Bronchial epithelial cell (primary cell): ENCODE measurements around the gene UBE2R2. TPM values are rescaled to one million over a fixed set of nuclear protein-coding genes. Genes with fewer than 3 reads are reported as not detected.

Experiments used
- DNase-seq: peaks from one replicate; pipeline ENCODE4 v3.0.0-alpha.2; 2010; ENCODE audit warnings: low read depth
- FAIRE-seq: peaks from 2 replicates; lab custom pipeline; 2011; peaks lifted over from hg19 to GRCh38; lab: Jason Lieb, UNC
- H3K27me3 ChIP-seq: 2 replicates; pipeline ENCODE4 v1.5.1; 2011; ENCODE audit warnings: low read length; ENCODE audit not compliant: control insufficient read depth, insufficient read depth
- H3K36me3 ChIP-seq: 2 replicates; pipeline ENCODE4 v1.5.1; 2011; ENCODE audit warnings: low read length; ENCODE audit not compliant: control insufficient read depth, insufficient read depth
- H3K4me3 ChIP-seq: 2 replicates; pipeline ENCODE4 v1.5.1; 2011; ENCODE audit warnings: mild to moderate bottlenecking, low read depth, low read length, control low read depth
- total RNA-seq: library from RNA; depleted of rRNA; stranded (reverse); fragments of >200 nt; gene quantifications from 2 replicates; pipeline ENCODE4 v1.2.1, GENCODE V29; 2014
- TF ChIP-seq, protein P1 (sequence below): IDR thresholded peaks from 2 replicates; pipeline ENCODE4 v1.5.1; 2011; ENCODE audit warnings: mild to moderate bottlenecking, moderate library complexity, low read length, control low read depth, inconsistent platforms; ENCODE audit not compliant: insufficient read depth, severe bottlenecking

UBE2R2 gene
- total RNA-seq, 1 donor from 2014 or later, result 14.0 TPM

DNA sequence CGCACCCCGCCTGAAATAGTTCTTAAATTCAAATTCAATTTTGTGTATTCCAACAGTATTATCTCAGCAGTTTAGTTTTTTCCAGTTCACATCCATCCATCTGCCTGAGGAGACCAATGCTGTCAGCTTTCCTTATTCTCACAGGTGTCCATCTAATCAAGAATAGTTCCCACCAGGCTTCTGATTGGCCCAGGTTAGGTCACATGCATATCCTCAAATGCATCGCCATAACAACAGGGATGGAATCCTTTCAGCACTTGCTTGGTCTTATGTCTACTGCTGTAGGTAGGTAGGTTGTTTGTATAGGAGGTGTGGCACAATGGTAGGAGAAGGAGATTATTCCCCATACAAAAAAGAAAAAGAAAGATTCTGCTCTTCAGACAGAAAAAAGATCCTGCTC lies 91.2 kb downstream of the UBE2R2 start:
- TF ChIP-seq, protein P1, sequence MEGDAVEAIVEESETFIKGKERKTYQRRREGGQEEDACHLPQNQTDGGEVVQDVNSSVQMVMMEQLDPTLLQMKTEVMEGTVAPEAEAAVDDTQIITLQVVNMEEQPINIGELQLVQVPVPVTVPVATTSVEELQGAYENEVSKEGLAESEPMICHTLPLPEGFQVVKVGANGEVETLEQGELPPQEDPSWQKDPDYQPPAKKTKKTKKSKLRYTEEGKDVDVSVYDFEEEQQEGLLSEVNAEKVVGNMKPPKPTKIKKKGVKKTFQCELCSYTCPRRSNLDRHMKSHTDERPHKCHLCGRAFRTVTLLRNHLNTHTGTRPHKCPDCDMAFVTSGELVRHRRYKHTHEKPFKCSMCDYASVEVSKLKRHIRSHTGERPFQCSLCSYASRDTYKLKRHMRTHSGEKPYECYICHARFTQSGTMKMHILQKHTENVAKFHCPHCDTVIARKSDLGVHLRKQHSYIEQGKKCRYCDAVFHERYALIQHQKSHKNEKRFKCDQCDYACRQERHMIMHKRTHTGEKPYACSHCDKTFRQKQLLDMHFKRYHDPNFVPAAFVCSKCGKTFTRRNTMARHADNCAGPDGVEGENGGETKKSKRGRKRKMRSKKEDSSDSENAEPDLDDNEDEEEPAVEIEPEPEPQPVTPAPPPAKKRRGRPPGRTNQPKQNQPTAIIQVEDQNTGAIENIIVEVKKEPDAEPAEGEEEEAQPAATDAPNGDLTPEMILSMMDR, result no peak

GRCh38 chr9:33908749-33909148 lies 91.8 kb downstream of the UBE2R2 start:
- FAIRE-seq (no peak), DNase-seq (no peak)
- no peak overlapping the region for H3K4me3 ChIP-seq
- peaks cover 2% of the 10 kb centered on the region for H3K36me3 ChIP-seq
- H3K27me3 ChIP-seq, result no peaks in the 10 kb centered on the region
- TF ChIP-seq, protein P1, result no peak

More for the DNA sequence above, 91.2 kb downstream of the UBE2R2 start:
- no peaks in the 10 kb centered on the region for H3K27me3 ChIP-seq
- peaks cover 1% of the 10 kb centered on the region for H3K36me3 ChIP-seq
- H3K4me3 ChIP-seq, result no peak overlapping the region
- FAIRE-seq (no peak), DNase-seq (no peak)

- TF ChIP-seq, protein P1, result no peak
- no peak for FAIRE-seq
- no peak overlapping the region for H3K4me3 ChIP-seq
- no peaks in the 10 kb centered on the region for H3K27me3 ChIP-seq
- no peak for DNase-seq
- peaks cover 6% of the 10 kb centered on the region for H3K36me3 ChIP-seq
Measured at GRCh38 chr9:33913541-33913940, 96.6 kb downstream of the UBE2R2 start.

- FAIRE-seq, result no peak
- H3K36me3 ChIP-seq, result peaks cover 8% of the 10 kb centered on the region
- TF ChIP-seq, protein P1, result no peak
- no peaks in the 10 kb centered on the region for H3K27me3 ChIP-seq
- no peak overlapping the region for H3K4me3 ChIP-seq
- no peak for DNase-seq
Measured at GRCh38 chr9:33914887-33915628, 98.1 kb downstream of the UBE2R2 start.

GRCh38 chr9:33917036-33917435 lies 100.1 kb downstream of the UBE2R2 start:
- TF ChIP-seq, protein P1, result no peak
- H3K36me3 ChIP-seq, result peaks cover 15% of the 10 kb centered on the region
- no peak overlapping the region for H3K4me3 ChIP-seq
- DNase-seq (no peak), FAIRE-seq (no peak)
- H3K27me3 ChIP-seq, result no peaks in the 10 kb centered on the region

DNA sequence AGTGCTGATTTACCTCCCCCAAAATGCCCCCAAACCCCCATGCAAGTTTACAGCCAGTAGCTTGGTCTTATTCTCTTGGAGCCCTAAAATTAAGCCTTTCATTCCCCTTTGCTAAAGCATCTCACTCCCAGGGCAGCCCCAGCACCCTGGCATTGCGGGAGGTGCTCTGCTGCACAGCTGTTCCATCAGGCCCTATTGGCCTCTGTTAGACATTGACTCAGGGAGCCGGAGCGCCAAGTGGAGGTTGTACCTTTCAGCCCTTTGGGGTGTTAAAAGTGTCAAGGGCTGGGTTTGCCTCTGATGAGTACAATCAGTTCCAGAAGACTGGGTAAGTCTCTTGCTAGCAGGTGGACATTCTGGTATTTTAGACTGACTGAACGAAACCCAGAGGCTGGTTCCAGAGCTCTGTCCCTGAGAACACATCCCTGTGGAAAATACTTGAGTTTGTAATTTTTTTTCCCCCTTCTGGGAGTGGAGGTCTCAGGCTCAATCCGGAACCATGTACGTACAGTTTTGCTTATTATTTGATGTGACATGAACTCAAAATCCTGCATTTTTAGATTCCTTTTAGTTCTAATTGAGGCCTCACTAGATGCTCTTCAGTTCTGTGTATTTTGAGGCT lies 102.4 kb downstream of the UBE2R2 start:
- no peak for FAIRE-seq

More for the DNA sequence above, 102.4 kb downstream of the UBE2R2 start:
- no peaks in the 10 kb centered on the region for H3K27me3 ChIP-seq
- no peak for DNase-seq
- H3K36me3 ChIP-seq, result peaks cover 32% of the 10 kb centered on the region
- no peak overlapping the region for H3K4me3 ChIP-seq
- TF ChIP-seq, protein P1, result no peak
